Measurements from ENCODE around the gene UMOD.

Gene UMOD

GRCh38 chr16:20396846-20397467, 44.4 kb upstream of the UMOD start:
- no peak for DNase-seq (ENCODE audit: low read depth)
- TF ChIP-seq CTCF (IDR thresholded peaks at IDR 0.05; ENCODE audit: low read length, missing control alignments): no peak
- H3K4me3 ChIP-seq (replicated peaks; ENCODE audit: low read depth, low read length): no peak overlapping the region

GRCh38 chr16:20395946-20396345, 43.4 kb upstream of the UMOD start:
- TF ChIP-seq CTCF (IDR thresholded peaks at IDR 0.05; ENCODE audit: low read length, missing control alignments): no peak

GRCh38 chr16:20393801-20394577, 41.5 kb upstream of the UMOD start:
- DNase-seq (ENCODE audit: low read depth): no peak
- H3K4me3 ChIP-seq (replicated peaks; ENCODE audit: low read depth, low read length): no peak overlapping the region
- TF ChIP-seq CTCF (IDR thresholded peaks at IDR 0.05; ENCODE audit: low read length, missing control alignments): no peak

More at GRCh38 chr16:20395946-20396345, 43.4 kb upstream of the UMOD start:
- DNase-seq (ENCODE audit: low read depth): no peak
- H3K4me3 ChIP-seq (replicated peaks; ENCODE audit: low read depth, low read length): no peak overlapping the region

- TF ChIP-seq CTCF (IDR thresholded peaks at IDR 0.05; ENCODE audit: low read length, missing control alignments): no peak
- H3K4me3 ChIP-seq (replicated peaks; ENCODE audit: low read depth, low read length): no peak overlapping the region
- no peak for DNase-seq (ENCODE audit: low read depth)
Observed at GRCh38 chr16:20391045-20391444, 38.5 kb upstream of the UMOD start.

- TF ChIP-seq CTCF (IDR thresholded peaks at IDR 0.05; ENCODE audit: low read length, missing control alignments): no peak
- no peak for DNase-seq (ENCODE audit: low read depth)
- H3K4me3 ChIP-seq (replicated peaks; ENCODE audit: low read depth, low read length): no peak overlapping the region
Observed at GRCh38 chr16:20388854-20389253, 36.3 kb upstream of the UMOD start.

GRCh38 chr16:20387978-20388377, 35.5 kb upstream of the UMOD start:
- no peak for TF ChIP-seq CTCF (IDR thresholded peaks at IDR 0.05; ENCODE audit: low read length, missing control alignments)
- no peak overlapping the region for H3K4me3 ChIP-seq (replicated peaks; ENCODE audit: low read depth, low read length)
- DNase-seq (ENCODE audit: low read depth): no peak
